ENCODE results near the gene SAE1. TPM values are rescaled to one million over a fixed set of nuclear protein-coding genes. Genes with fewer than 3 reads are reported as not detected.
A peak's percentile ranks its signal among the peaks of the same experiment; 100 is the strongest.

The SAE1 gene
- total and polyA plus RNA-seq, 10 of the 15 experiments (the other 5 are each of a cell fraction or from before 2014, with no cell fraction given), result 62.0 to 246 (median 148) TPM

- BruUV-seq (replicated peaks), result TSS peak; percentile 77
- DNase-seq (ENCODE audit: low read depth, low spot score) (no peak), ATAC-seq (no peak), FAIRE-seq (peak; percentile 47)
- WGBS (ENCODE audit: insufficient coverage, insufficient replicate concordance, low lambda C conversion rate, missing lambda C conversion rate), result 61% methylated on average over 13 of the region's 13 CpGs
- H3K79me2 ChIP-seq (ENCODE audit: control insufficient read depth, insufficient read depth, low read length), result no peaks in the 10 kb centered on the region
- no peaks in the 10 kb centered on the region for H3K27me3 ChIP-seq (replicated peaks in 1 of 2; ENCODE audit: control insufficient read depth in 2 of 2, insufficient read depth in 2 of 2, low read length in 1 of 2)
- ChIA-PET POLR2A (interaction anchor here (0.5 to 4.3 kb wide), 7 partner anchors 8 to 81 kb away, joined by 3 to 66 read pairs (median 4); partner anchors contain the start of gene CCDC9), SMC1A (ENCODE audit: uncharacterized antibody, unreplicated experiment) (interaction anchor here (0.9 to 7.4 kb wide), 11 partner anchors 16 to 303 kb away, joined by 3 to 211 read pairs (median 19); partner anchors contain the start of gene SAE1), CTCF (interaction anchor here (1.0 to 12.2 kb wide), 25 partner anchors 8 to 196 kb away, joined by 3 to 473 read pairs (median 8); partner anchors contain the start of genes CCDC9, DHX34, SAE1 and ZC3H4), RAD21 (ENCODE audit: unreplicated experiment) (interaction anchor here (1.7 to 7.1 kb wide), 3 partner anchors 9 to 59 kb away, joined by 6 to 255 read pairs (median 17); no protein-coding TSS in a partner anchor)
- H3K4me3 ChIP-seq, result no peak overlapping the region
- H4K20me1 ChIP-seq (ENCODE audit: control insufficient read depth, insufficient read depth), result no peaks in the 10 kb centered on the region
- in situ Hi-C loops (cut with MboI), result loop anchor here (5.0 kb wide), 1 partner anchor 38 kb away; no protein-coding TSS in a partner anchor
- no peaks in the 10 kb centered on the region for H3K9me3 ChIP-seq (replicated peaks; ENCODE audit: control insufficient read depth, insufficient read depth, low read length)
- intact Hi-C loops (cut with micrococcal nuclease; ENCODE audit: unreplicated experiment), result loop anchor here (1.0 kb wide), 1 partner anchor 35 kb away; no protein-coding TSS in a partner anchor
- 0 out of 2 replicates have a peak, but pooled peaks cover 2% of the 10 kb centered on the region for H3K4me1 ChIP-seq (ENCODE audit: control insufficient read depth, insufficient read depth, low read length)
- peaks cover 24 to 30% of the 10 kb centered on the region in 2 experiments for H3K36me3 ChIP-seq (ENCODE audit: control insufficient read depth in 2 of 2, insufficient read depth in 2 of 2, low read length in 1 of 2)
- no peak overlapping the region for H3K4me2 ChIP-seq (ENCODE audit: control insufficient read depth, insufficient read depth)
- no peak overlapping the region for H3K9ac ChIP-seq (ENCODE audit: control insufficient read depth, insufficient read depth, low read length)
- no peak overlapping the region for H3K27ac ChIP-seq (ENCODE audit: control insufficient read depth, insufficient read depth)
- no peak overlapping the region for H2AFZ ChIP-seq (ENCODE audit: control insufficient read depth, low read depth, low read length)
- TF ChIP-seq MTA3 (IDR thresholded peaks at IDR 0.05; ENCODE audit: borderline replicate concordance, low read length) (no peak), IRF4 (IDR thresholded peaks at IDR 0.05; ENCODE audit: low read depth, low read length) (no peak), RUNX3 (IDR thresholded peaks at IDR 0.05; ENCODE audit: low read length) (no peak), CREB1 (IDR thresholded peaks at IDR 0.05; ENCODE audit: low read depth) (no peak), TARDBP (IDR thresholded peaks at IDR 0.05; ENCODE audit: borderline replicate concordance) (no peak), YY1 (IDR thresholded peaks at IDR 0.05; ENCODE audit: low read depth, low read length) (no peak), POLR2AphosphoS5 (IDR thresholded peaks at IDR 0.05; ENCODE audit: low read length) (no peak), CHD4 (IDR thresholded peaks at IDR 0.05) (no peak), CBX3 (IDR thresholded peaks at IDR 0.05; ENCODE audit: borderline replicate concordance, low read depth) (no peak), IKZF1 (conservative IDR thresholded peaks at IDR 0.05) (no peak)
- TF ChIP-seq, protein P1, sequence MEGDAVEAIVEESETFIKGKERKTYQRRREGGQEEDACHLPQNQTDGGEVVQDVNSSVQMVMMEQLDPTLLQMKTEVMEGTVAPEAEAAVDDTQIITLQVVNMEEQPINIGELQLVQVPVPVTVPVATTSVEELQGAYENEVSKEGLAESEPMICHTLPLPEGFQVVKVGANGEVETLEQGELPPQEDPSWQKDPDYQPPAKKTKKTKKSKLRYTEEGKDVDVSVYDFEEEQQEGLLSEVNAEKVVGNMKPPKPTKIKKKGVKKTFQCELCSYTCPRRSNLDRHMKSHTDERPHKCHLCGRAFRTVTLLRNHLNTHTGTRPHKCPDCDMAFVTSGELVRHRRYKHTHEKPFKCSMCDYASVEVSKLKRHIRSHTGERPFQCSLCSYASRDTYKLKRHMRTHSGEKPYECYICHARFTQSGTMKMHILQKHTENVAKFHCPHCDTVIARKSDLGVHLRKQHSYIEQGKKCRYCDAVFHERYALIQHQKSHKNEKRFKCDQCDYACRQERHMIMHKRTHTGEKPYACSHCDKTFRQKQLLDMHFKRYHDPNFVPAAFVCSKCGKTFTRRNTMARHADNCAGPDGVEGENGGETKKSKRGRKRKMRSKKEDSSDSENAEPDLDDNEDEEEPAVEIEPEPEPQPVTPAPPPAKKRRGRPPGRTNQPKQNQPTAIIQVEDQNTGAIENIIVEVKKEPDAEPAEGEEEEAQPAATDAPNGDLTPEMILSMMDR (IDR thresholded peaks at IDR 0.05 in 2 of 3, conservative IDR thresholded peaks at IDR 0.05 in 1 of 3; ENCODE audit: control insufficient read depth in 2 of 3, extremely low read depth in 1 of 3, insufficient read depth in 1 of 3, low read depth in 3 of 3, low read length in 3 of 3), result no peak
- TF ChIP-seq, protein P2, sequence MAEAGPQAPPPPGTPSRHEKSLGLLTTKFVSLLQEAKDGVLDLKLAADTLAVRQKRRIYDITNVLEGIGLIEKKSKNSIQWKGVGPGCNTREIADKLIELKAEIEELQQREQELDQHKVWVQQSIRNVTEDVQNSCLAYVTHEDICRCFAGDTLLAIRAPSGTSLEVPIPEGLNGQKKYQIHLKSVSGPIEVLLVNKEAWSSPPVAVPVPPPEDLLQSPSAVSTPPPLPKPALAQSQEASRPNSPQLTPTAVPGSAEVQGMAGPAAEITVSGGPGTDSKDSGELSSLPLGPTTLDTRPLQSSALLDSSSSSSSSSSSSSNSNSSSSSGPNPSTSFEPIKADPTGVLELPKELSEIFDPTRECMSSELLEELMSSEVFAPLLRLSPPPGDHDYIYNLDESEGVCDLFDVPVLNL (IDR thresholded peaks at IDR 0.05; ENCODE audit: low read depth, low read length), result no peak
- TF ChIP-seq, protein P3, sequence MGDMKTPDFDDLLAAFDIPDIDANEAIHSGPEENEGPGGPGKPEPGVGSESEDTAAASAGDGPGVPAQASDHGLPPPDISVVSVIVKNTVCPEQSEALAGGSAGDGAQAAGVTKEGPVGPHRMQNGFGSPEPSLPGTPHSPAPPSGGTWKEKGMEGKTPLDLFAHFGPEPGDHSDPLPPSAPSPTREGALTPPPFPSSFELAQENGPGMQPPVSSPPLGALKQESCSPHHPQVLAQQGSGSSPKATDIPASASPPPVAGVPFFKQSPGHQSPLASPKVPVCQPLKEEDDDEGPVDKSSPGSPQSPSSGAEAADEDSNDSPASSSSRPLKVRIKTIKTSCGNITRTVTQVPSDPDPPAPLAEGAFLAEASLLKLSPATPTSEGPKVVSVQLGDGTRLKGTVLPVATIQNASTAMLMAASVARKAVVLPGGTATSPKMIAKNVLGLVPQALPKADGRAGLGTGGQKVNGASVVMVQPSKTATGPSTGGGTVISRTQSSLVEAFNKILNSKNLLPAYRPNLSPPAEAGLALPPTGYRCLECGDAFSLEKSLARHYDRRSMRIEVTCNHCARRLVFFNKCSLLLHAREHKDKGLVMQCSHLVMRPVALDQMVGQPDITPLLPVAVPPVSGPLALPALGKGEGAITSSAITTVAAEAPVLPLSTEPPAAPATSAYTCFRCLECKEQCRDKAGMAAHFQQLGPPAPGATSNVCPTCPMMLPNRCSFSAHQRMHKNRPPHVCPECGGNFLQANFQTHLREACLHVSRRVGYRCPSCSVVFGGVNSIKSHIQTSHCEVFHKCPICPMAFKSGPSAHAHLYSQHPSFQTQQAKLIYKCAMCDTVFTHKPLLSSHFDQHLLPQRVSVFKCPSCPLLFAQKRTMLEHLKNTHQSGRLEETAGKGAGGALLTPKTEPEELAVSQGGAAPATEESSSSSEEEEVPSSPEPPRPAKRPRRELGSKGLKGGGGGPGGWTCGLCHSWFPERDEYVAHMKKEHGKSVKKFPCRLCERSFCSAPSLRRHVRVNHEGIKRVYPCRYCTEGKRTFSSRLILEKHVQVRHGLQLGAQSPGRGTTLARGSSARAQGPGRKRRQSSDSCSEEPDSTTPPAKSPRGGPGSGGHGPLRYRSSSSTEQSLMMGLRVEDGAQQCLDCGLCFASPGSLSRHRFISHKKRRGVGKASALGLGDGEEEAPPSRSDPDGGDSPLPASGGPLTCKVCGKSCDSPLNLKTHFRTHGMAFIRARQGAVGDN (IDR thresholded peaks at IDR 0.05), result no peak
Measured at GRCh38 chr19:47209319-47210179, 78.9 kb downstream of the SAE1 start.

Measured in GM12878 (cell line).